ENCODE measurements around the gene CD4.
"Not testable (repeated sequence)": the region's sequence is repeated elsewhere in the genome, so short reads cannot be mapped to it uniquely, and the experiment has no call there.

The CD4 gene

GRCh38 chr12:6788972-6789924, at the start of gene CD4:
TSS of gene CD4 (plus strand) at chr12:6789528. CDS start at chr12:6800139, 10,611 bp downstream.
- DNase-seq (ENCODE audit: low spot score), result no peak

DNA sequence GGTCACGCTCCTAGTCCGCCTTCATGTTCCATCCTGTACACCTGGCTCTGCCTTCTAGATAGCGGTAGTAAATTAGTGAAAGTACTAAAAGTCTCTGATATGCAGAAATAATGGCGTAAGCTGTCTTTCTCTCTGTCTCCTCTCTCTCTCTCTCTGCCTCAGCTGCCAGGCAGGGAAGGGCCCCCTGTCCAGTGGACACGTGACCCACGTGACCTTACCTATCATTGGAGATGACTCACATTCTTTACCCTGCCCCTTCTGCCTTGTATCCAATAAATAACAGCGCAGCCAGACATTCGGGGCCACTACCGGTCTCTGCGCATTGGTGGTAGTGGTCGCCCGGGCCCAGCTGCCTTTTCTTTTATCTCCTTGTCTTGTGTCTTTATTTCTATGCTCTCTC, 47.2 kb upstream of the CD4 start:
- DNase-seq (ENCODE audit: low spot score), result not testable (repeated sequence)

DNA sequence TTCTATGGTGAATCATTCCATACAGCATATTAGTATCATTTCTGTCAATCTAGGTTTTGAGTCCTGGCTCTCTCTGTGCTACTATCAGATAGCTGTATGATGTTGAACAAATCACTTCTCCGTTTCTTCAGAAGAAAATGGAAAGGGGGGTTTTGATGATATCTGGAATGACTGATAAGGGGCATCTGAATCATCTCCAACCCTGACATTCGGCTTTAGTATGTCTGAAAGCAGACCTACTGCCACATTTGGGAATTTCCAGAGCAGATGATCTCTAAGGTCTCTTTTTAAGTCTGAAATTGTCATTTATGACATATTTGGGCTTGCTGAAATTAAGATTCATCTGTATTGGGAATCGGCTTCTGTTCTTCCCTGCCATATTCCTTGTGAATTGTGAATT, 46.5 kb upstream of the CD4 start:
- DNase-seq (ENCODE audit: low spot score), result no peak

DNA sequence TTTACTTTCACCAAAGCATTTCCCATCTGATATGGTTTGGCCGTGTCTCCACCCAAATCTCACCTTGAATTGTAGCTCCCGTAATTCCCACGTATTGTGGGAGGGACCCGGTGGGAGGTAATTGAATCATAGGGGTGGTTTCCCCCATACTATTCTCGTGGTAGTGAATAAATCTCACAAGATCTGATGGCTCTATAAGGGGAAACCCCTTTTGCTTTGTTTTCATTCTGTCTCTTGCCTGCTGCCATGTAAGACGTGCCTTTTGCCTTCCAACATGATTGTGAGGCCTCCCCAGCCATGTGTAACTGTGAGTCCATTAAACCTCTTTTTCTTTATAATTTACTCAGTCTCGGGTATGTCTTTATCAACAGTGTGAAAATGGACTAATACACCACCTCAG, 46.0 kb upstream of the CD4 start:
- not testable (repeated sequence) for DNase-seq (ENCODE audit: low spot score)

DNA sequence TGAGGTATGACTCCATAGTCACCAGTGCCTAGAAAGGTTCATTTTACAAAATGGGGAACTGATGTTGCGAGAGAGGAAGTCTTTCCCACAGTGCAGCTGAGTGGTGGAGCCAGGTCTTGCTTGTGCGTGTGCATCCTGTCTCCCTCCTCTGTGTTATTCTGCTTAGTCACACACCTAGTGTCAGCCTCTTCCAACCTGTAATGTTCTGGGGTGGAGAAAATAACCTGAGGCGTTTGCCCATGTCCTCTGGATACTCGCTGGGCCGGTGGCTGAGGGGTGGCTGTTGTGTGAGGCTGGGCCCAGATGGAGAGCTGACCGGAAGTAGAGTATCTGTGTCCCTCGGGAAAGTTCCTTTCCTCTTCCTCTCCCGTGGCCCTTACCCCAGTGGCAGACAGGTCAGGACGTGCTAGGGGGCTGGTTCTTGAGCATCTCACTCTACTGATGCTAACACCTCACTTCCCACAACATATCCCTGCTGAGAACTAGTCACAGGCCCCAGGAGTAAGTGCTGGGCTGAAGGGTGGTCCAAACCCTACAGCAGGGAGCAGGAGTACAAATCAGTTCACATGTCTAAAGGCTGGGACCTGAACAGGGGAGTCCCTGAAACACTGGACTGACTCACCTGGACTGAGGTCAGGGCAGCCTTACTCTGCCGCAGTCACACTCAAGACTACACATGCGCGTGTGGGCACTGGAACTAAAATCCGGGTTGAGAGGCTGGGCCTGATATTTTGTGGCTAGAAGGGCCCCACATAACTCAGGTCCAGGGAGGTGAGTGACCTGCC, 43.4 kb upstream of the CD4 start:
- DNase-seq (ENCODE audit: low spot score), result peak; percentile 62

DNA sequence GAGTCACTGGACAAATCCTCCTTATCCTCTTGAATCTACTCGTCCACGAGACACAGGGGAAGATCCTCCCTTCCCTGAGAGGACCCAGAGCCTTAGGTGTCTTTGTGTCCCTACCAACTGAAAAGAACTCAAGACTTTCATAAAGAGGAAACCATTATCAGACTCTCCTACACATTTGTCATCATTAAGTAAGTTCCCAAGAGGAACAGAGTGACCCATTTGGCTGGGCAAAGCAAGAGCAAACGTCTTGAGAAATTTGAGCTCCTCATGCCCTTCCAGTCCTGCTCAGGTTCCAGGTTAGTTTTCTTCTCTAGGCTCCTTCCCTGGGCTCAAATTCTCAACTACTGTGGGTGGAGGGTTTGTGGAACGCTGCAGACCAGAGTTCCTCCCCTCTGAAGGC, 42.1 kb upstream of the CD4 start:
- no peak for DNase-seq (ENCODE audit: low spot score)

DNA sequence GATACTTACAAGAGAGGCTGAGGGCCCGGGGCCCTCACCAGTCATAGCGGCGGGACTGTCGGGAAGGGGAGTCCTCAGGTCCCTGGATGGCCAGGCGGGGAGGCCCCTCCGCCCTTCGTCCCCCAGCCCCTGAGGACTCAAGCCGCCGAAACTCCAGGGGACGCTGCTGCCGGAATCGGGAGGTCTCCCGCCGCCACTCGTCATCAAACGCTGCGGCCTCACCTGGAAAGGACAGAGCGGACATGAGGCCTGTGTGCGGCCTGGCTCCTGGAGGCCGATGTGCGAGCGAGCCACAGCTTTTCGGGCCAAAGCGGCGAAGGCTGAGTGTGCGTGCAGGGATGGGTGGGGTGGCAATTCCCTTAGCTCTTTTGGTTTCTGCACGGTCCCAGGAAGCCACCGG, 40.6 kb upstream of the CD4 start:
- no peak for DNase-seq (ENCODE audit: low spot score)

- DNase-seq (ENCODE audit: low spot score), result no peak
Measured at GRCh38 chr12:6750506-6750905, 38.8 kb upstream of the CD4 start.

GRCh38 chr12:6751767-6752166, 37.6 kb upstream of the CD4 start:
- DNase-seq (ENCODE audit: low spot score), result no peak

- DNase-seq (ENCODE audit: low spot score), result peak; percentile 65
Measured at GRCh38 chr12:6752167-6752920, 37.0 kb upstream of the CD4 start.

DNA sequence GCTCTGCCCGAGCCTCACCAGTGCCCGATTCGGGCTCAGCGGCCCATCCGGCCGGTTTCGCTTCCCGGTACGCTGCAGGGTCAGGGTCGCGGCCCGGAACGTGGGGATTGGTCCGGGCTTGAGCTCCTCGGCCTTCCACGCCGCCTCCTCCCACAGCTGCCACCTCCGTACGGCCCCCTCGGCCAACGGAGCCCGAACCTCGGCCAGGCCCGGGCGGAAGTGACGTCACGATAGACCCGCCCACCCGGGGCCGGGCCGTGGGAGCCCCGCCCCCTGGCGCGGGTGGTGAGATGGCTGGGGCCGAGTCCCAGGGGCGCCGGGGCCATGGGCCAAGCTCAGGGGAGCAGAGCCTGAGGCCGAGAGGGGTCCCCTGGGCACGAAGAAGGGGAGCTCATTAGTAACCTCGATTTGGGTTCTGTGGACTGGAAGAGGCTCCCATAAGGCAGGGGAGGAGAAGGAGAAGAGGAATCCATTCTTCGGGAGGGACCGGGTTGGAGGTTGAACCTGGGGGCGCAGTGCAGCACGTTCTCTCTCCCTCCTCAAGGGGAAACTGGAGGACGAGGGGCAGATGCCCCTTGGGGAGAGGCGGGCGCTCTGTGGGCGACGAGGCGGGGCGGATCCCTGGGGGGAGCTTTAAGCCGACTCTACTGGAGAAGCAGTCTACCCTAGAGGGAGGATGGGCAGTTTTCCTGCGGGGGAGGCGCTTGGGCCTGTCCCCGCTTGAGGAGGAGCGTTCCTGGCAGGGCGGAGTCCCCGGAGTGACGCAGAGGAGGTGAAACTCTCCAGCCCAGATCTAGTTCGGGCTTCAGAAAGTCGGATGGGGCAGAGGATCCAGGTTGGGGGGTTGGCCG, 36.2 kb upstream of the CD4 start, which contains the start of gene MLF2:
MLF2 (minus strand) TSS at position 221 of the 851 bp plus-strand sequence. CDS start 807 bp downstream, outside the sequence.
- peak; percentile 99 for DNase-seq (ENCODE audit: low spot score)

GRCh38 chr12:6753772-6754356, 35.5 kb upstream of the CD4 start:
- DNase-seq (ENCODE audit: low spot score), result no peak

DNA sequence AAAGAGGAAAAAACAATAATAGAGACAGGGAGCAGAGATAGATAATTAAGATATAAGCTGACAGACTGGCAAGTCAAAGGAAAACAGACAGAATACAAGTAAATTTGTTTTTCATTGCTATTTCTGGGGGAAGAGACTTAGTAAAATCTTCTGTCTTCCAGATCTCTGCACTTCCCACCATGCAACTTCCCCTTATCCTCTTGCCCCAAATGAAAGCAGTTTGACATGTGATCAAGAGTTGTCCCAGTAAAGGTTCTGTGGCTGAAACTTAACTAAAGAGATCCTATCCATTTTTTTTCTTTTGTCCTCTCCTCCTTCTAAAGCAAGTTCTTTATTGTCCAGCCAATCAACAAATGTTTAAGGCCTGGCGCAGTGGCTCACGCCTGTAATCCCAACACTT, 34.9 kb upstream of the CD4 start:
- no peak for DNase-seq (ENCODE audit: low spot score)

GRCh38 chr12:6757028-6757690, 32.2 kb upstream of the CD4 start:
- no peak for DNase-seq (ENCODE audit: low spot score)

DNA sequence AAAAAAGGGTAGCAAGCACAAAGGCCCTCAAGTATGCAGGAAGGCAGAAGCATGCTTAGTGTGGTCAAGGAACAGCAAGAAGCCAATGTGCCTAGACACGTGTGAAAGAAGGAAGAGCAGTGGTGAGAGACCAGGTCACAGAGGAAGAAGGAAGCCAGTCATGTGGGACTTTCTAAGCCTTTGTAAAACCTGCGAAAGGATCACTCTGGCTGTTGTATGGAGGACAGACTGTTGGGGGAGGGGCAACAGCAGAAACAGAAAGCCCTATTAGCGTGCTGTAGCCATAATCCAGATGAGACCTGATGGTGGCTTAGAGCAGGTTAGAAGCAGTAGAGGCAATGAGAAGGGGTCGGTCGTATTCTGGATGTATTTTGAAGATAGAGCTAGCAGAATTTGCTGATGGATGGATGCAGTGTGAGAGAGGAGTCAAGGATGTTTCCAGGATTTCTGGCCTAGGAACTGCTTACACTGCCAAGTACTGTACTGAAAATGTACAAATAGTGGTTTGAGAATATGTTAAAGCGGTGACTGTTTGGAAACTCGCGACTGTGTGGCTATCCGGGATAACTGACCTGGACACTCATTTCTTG, 30.7 kb upstream of the CD4 start:
- no peak for DNase-seq (ENCODE audit: low spot score)

- no peak for DNase-seq (ENCODE audit: low spot score)
Measured at GRCh38 chr12:6759741-6760140, 29.6 kb upstream of the CD4 start.

DNA sequence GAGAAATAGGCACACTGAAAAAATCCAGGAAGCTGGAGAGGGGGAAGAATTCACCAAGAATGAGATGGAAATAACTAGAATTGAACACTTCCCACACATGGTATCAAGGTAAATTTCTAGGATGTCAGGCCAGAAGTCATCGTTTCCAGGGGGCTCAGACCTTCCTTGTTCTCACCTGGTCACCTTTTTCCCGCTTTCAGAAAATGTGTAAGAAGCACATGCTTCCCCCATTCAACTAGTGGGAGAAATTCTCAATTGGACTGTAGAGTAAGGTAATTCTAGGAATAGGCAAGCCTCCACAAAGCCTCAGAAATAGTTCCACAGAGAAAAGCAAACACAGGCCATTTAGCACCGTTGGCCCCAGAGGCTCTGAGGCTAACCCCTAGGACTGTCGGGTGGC, 25.9 kb upstream of the CD4 start:
- DNase-seq (ENCODE audit: low spot score), result no peak

DNA sequence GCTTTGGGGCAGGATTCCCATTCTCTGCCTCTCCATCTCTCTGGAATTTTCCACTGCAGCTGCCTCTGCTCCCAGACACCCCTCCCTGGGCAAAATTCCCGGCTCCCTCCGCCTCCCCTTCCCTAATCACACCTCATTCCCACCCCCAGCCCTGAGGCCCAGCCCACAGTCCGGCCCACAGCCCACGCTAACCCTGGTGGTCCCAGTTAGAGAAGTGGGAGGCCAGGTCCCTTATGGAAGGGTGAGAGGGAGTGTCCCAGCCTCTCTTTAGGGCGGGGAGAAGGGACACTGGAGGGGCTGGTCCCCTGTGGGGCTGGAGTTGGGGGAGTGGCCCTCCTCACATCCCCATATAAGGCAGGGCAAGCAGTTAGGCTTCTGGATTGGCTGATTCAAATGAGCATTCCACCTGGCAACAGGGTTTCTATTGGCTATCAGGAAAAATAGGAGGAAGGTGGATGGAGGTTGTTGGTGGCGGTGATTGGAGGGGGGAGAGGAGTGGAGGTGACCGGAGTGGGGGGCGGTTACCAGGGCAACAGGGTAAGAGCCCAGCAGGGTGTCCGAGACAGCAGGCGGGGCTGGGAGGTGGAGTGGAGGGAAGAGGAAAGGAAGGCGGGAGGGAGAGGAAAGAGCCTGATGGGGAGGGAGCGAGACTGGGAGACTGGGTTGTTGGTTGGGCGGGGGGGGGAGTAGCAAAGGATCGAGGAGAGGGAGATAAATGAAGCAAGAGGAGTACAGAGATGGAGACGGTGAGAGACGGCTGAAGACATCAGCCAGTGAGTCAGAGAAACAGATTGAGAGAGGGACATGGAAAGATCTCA, 25.1 kb upstream of the CD4 start:
- DNase-seq (ENCODE audit: low spot score), result peak; percentile 98

- DNase-seq (ENCODE audit: low spot score), result no peak
Measured at GRCh38 chr12:6765048-6765633, 24.2 kb upstream of the CD4 start.

All from NAMALWA (cell line).